Activated naive CD4-positive, alpha-beta T cell treated with Interleukin-2 at 50 U/mL for 16 hours (primary cell): ENCODE data around the gene PSD4.

ENCODE experiments used
- DNase-seq: peaks from one replicate; pipeline ENCODE4 v3.0.0-alpha.2; 2020

The PSD4 gene

GRCh38 chr2:113144259-113144658 is 29.5 kb upstream of the PSD4 start:
- DNase-seq: no peak

DNA sequence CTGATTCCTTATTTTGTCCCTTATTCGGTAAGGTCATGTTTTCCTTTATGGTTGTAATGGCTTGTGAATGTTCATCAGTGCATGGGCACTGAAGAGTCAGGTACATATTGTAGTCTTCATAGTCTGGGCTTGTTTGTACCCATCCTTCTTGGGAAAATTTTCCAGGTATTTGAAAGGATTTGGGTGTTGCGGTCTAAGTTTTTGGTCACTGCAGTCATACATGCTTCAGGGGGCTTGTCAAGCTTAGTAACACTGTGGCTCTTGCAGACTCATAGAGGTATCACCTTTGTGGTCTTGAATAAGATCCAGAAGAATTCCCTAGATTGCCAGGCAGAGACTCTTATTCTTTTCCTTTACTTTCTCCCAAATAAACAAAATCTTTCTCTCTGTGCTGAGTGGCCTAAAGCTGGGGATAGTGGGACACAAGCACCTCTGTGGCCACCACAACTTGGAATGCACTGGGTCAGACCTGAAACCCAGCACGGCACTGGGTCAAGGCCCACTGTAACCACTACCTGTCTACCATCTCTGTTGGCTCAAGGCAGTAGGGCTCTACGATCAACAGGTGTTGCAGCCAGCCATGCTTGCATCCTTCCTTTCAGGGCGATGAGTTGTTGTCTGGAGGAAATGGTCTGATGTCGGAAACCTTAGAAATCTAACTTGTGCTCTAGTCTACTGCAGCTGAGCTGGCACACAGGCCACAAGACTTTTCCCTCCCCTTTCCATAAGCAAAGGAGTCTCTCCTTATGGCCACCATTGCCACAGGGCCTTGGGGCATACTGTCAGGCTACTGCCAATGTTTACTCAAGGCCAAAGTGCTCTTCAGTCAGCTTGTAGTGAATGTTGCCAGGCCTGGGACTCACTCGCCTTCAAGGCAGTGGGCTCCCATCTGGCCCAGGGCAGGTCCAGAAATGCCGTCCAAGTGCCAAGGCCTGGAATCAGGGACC is 24.9 kb upstream of the PSD4 start:
- no peak for DNase-seq

GRCh38 chr2:113149553-113150257 is 24.1 kb upstream of the PSD4 start:
- DNase-seq: no peak

GRCh38 chr2:113150258-113150601 is 23.5 kb upstream of the PSD4 start:
- DNase-seq: no peak

DNA sequence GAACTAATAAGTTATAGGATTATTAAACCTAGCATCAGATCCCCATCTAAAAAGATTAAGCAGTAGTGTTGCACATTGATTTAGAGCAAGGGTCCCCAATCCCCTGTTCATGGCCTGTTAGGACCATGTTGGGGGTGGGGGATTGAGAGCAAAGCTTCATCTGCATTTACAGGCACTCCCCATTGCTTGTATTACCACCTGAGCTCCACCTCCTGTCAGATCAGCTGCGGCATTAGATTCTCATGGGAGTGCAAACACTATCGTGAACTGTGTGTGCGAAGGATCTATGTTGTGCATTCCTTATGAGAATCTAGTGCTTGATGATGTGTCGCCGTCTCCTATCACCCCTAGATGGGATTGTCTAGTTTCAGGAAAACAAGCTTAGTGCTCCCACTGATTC is 18.4 kb upstream of the PSD4 start:
- DNase-seq: no peak

DNA sequence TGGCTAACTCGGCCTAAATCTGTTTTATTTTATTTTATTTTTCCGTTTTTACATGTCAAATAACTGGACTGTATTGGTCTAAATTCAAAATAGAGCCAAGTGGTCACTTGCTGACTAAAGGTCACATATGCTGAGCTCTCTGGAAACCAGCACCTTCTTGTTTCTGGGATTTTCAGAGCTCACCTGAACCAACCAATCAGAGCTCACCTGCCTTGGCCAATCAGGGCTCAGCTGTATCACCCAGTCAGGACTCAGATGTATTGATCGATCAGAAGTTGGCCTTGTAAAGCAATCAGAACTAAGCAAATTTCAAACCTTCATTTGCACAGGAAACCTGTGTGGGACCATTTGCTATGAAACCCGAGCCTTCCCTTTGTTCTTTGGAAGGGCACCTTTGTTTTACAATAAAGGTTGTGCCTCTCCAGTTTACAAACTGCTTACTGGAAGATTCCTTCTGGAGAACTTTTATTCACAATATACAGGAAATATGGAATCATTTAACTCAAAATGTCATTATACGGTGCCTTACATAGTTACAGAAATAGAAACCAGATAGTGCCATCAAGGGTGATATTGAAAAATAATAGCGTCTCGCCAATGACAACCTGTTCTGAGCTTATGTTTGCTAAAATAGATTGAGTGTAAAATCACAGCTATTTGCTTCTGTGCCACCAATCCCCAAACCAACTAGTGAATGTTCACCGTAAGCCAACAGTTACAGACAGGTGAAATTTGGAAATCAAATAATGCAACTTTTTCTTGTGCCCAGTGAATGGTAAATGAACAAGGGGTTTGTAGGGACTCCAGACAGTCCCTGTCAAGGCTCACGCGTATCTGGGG is 17.3 kb upstream of the PSD4 start:
- DNase-seq: no peak

- peak; percentile 51 for DNase-seq
Measured at GRCh38 chr2:113157118-113157896, 16.5 kb upstream of the PSD4 start.

- no peak for DNase-seq
Measured at GRCh38 chr2:113157897-113158753, 15.6 kb upstream of the PSD4 start.

DNA sequence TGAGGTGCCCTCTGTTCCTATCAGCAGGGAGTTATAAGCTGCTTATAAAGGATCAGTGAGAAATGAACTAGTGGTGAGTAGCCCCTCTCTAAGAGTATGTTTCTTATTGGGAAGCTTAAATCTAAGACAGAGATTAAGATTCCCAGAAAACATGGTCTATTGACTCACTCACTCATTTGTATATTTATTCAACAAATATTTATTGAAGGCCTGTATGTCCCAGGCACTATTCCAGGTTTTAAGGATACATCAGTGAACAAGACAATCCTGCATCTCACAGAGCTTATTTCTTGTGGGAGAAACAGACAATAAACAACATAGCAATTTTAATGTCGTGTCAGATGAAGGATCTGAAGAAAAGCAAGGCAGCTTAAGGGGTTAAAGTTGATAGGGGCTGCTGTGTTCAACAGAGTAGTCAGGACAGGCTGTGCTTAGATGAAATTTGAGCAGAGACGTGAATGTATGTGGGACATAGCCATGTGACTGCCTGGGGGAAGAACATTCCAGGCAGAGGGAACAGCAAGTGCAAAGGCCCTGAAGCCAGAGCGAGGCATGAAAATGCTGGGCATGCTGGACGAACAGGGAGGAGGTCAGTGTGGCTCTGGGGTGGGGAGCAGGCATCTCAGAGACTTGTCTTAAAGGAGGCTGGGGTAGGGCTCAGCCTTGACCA is 14.8 kb upstream of the PSD4 start:
- no peak for DNase-seq

- DNase-seq: no peak
Measured at GRCh38 chr2:113160248-113160647, 13.5 kb upstream of the PSD4 start.

GRCh38 chr2:113160962-113161361 is 12.8 kb upstream of the PSD4 start:
- DNase-seq: no peak

- DNase-seq: no peak
Measured at GRCh38 chr2:113162173-113162572, 11.6 kb upstream of the PSD4 start.

- no peak for DNase-seq
Measured at GRCh38 chr2:113162869-113163268, 10.9 kb upstream of the PSD4 start.

DNA sequence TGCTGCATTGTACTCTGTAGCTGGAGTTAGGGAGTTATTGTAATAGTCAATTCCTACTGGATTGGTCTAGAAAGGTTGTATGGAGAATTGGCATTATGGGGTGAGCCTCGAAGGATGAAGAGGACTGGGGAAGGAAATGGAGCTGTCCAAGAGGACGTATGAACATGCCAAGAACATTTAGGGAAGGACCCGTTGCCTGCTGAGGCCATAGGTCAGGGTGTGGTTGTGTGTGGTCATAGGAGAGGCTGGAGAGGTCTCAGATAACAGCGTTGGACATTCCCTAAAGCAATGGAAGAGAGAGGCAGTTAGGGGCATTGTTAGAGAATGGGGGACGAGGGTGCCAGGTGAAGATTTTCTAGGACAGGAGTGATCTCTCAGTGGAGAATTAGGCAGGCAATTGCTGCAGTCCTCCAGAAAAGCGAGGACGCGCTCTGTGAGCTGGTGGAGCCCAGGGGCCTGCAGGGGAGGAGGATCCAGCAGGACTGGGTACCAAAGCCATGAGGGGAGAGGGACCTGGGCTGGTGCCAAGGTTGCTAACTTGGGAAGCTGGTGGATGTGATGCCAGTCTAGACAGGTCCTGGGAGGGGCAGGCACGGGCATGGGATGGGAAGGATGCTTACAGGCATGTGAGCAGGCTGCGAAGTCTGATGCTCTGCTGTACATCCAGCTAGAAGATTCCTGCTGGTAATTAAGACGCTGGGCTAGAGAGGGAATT is 9.4 kb upstream of the PSD4 start:
- DNase-seq: no peak

GRCh38 chr2:113164930-113165585 is 8.7 kb upstream of the PSD4 start:
- DNase-seq: no peak

DNA sequence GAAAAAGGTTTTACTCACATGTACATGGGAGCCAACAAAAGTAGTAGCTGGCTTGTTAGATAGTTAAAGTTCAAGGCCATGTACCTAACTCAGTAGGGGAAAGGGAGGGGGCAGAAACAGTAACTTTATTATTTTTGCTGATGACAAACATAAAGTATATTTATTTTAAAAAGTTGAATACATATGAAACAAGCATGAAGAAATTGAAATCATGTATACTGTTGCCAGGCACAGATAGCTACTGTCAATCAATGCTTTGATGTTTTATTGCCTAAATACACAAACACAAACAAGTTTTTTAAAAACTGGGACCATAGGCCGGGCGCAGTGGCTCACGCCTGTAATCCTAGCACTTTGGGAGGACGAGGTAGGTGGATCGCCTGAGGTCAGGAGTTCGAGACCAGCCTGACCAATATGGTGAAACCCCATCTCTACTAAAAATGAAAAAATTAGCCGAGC is 7.6 kb upstream of the PSD4 start:
- no peak for DNase-seq

- peak; percentile 43 for DNase-seq
Measured at GRCh38 chr2:113167115-113167932, 6.4 kb upstream of the PSD4 start.

GRCh38 chr2:113167962-113168340 is 5.8 kb upstream of the PSD4 start:
- no peak for DNase-seq
